Spleen (tissue), 11 donors: ENCODE results near the gene WFDC6. TPM values are rescaled to one million over a fixed set of nuclear protein-coding genes. Genes with fewer than 3 reads are reported as not detected.

Source experiments
- DNase-seq: peaks from one replicate; pipeline ENCODE4 v3.0.0-alpha.2; 2020
- H3K27ac ChIP-seq, 8 donors: fragments of 200-600 bp; sonication (generic) in 7 of 8; 1 replicate in 4 of 8; 2 replicates in 4 of 8; pipeline versions ENCODE4 v1.5.0 to v1.8.0; 2016 to 2021; ENCODE audit warnings: inconsistent platforms in 4 of 8, mild to moderate bottlenecking in 4 of 8, moderate library complexity in 1 of 8
- H3K27me3 ChIP-seq, 7 donors: fragments of 200-600 bp; sonication (generic) in 6 of 7; replicated peaks in 1 of 7; 1 replicate in 4 of 7; 2 replicates in 3 of 7; pipeline versions ENCODE4 v1.5.0 to v1.8.0; 2016 to 2021; ENCODE audit warnings: inconsistent platforms in 3 of 7, mild to moderate bottlenecking in 1 of 7
- H3K36me3 ChIP-seq, 6 donors: fragments of 200-600 bp; sonication (generic) in 5 of 6; 1 replicate in 4 of 6; 2 replicates in 2 of 6; pipeline versions ENCODE4 v1.5.0 to v1.8.0; 2016 to 2021; ENCODE audit warnings: inconsistent platforms in 2 of 6
- H3K4me1 ChIP-seq, 6 donors: fragments of 200-600 bp; sonication (generic) in 5 of 6; 1 replicate in 3 of 6; 2 replicates in 3 of 6; pipeline versions ENCODE4 v1.5.0 to v1.8.0; 2016 to 2021; ENCODE audit warnings: inconsistent platforms in 3 of 6
- H3K4me3 ChIP-seq, 8 donors: fragments of 200-600 bp; sonication (generic) in 7 of 8; 1 replicate in 4 of 8; 2 replicates in 4 of 8; pipeline versions ENCODE4 v1.5.0 to v1.8.0; 2016 to 2021; ENCODE audit warnings: inconsistent platforms in 4 of 8, mild to moderate bottlenecking in 4 of 8, moderate library complexity in 2 of 8
- H3K9me3 ChIP-seq, 8 donors: fragments of 200-600 bp; sonication (generic) in 7 of 8; 1 replicate in 4 of 8; 2 replicates in 4 of 8; pipeline versions ENCODE4 v1.5.0 to v1.8.0; 2016 to 2021; ENCODE audit warnings: inconsistent platforms in 4 of 8
- POLR2A ChIP-seq, 3 donors: fragments of 450-650 bp; IDR thresholded peaks; one replicate each; pipeline ENCODE4 v1.5.1; 2017; ENCODE audit warnings: antibody characterized with exemption in 3 of 3, mild to moderate bottlenecking in 1 of 3
- POLR2AphosphoS5 ChIP-seq, 3 donors: sonication (generic); formaldehyde crosslinking; IDR thresholded peaks; one replicate each; pipeline ENCODE4 v1.5.1; 2017; ENCODE audit warnings: antibody characterized with exemption in 3 of 3
- WGBS, 5 donors: extraction: QIAGEN DNeasy Blood & Tissue Kit in 3 of 5; methylation state at CpG; one replicate each; pipeline versions ENCODE4 v1.1.5 to v1.1.7; 2013 to 2018; 5-methylcytosine and 5-hydroxymethylcytosine counted together
- intact Hi-C: fragments of 100-400 bp; cut with DNase I; formaldehyde crosslinking; loops from one replicate; pipeline ENCODE4 v1.15.0; 2023; ENCODE audit warnings: low total_unique reads
- polyA plus RNA-seq, 3 donors: library from polyadenylated mRNA; stranded (reverse); fragments of 200-250 nt; gene quantifications; one replicate each; pipeline ENCODE4 v1.2.1, GENCODE V29; 2013
- total RNA-seq, 7 donors: library from RNA; depleted of rRNA in 3 of 7; stranded (reverse); fragments of >200 nt in 3 of 7; fragmentation: NEBNext Ultra II Directional in 4 of 7; extraction: Animal tissue kit (Norgen Biotek cat#: 25700) in 4 of 7; gene quantifications; one replicate each; pipeline versions ENCODE4 v1.1.0 to v1.2.1, GENCODE V29; 2016 to 2021
- TF ChIP-seq, protein P1 (sequence below), 11 experiments: fragments of 200-600 bp in 7 of 11; fragments of 450-650 bp in 4 of 11; sonication (generic) in 4 of 11; IDR thresholded peaks in 8 of 11; conservative IDR thresholded peaks in 3 of 11; 1 replicate in 7 of 11; 2 replicates in 4 of 11; pipeline versions ENCODE4 v1.4.0 to v1.8.0; 2016 to 2021; ENCODE audit warnings: antibody characterized with exemption in 11 of 11, inconsistent platforms in 4 of 11, mild to moderate bottlenecking in 1 of 11
- donor health status: healthy with polysubstance abuse.
- donor health status: DM: no; HTN: no; CAD: no; lungs with moderate emphysema.
- donor health status: DM: no; HTN: no; CAD: no.
- donor health status: Bipolar disorder and iron deficiency.
- donor health status: healthy.
- donor health status: DM: no; HTN: no; CAD: no.
- donor health status: DM: yes; HTN: yes; CAD: no.

Gene WFDC6
- total and polyA plus RNA-seq, 10 donors, result not detected

DNA sequence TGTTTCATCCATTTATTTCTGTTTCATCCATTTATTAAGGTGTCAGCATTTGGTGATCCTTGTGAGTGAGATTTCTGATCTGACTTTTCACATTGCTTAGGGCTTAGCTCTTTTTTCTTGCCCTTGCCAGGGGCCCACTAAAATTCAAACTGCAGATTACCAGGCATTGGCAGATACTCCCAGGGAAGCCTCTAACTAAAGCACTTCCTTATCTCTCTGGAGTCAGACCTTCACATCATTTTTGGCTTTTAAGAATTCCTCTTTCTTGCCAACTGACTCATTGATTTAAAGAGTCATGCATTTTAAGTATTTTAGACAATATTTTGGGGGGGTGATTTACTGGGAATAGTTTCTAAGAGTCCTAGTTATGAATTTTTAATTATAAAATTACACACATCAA, 42.4 kb upstream of the WFDC6 start:
- Histone ChIP-seq H3K9me3 (no peaks in the 10 kb centered on the region), H3K36me3 (no peaks in the 10 kb centered on the region), H3K4me1 (no peaks in the 10 kb centered on the region), H3K27ac (no peak overlapping the region), H3K4me3 (no peak overlapping the region), H3K27me3 (peaks cover 0 to 17% (median 0%) of the 10 kb centered on the region in 7 donors)
- intact Hi-C loops, result no loop called here
- TF ChIP-seq, protein P1, sequence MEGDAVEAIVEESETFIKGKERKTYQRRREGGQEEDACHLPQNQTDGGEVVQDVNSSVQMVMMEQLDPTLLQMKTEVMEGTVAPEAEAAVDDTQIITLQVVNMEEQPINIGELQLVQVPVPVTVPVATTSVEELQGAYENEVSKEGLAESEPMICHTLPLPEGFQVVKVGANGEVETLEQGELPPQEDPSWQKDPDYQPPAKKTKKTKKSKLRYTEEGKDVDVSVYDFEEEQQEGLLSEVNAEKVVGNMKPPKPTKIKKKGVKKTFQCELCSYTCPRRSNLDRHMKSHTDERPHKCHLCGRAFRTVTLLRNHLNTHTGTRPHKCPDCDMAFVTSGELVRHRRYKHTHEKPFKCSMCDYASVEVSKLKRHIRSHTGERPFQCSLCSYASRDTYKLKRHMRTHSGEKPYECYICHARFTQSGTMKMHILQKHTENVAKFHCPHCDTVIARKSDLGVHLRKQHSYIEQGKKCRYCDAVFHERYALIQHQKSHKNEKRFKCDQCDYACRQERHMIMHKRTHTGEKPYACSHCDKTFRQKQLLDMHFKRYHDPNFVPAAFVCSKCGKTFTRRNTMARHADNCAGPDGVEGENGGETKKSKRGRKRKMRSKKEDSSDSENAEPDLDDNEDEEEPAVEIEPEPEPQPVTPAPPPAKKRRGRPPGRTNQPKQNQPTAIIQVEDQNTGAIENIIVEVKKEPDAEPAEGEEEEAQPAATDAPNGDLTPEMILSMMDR (IDR thresholded peaks at IDR 0.05 in 8 of 11, conservative IDR thresholded peaks at IDR 0.05 in 3 of 11), result no peak
- no peak for TF ChIP-seq POLR2A (IDR thresholded peaks at IDR 0.05)
- no peak for TF ChIP-seq POLR2AphosphoS5 (IDR thresholded peaks at IDR 0.05)
- no peak for DNase-seq

DNA sequence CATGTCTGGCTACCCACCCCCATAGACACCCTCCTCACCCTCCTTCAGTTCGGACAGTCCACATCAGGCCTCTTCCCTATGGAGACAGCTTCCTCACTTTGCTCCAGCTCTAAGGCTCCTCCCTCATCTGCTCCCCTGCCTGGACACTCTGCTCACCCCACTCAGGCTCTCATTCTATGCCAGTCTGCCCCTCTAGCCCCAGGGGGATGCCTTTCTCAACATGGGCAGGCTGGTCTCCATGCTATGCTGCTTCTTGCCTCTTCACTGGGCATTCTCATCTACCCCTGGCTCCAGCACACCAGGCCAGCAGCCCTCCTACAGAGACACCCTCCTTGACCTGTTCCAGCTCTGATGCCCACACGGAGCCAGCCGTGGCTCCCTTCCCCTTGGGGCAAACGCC, 39.9 kb upstream of the WFDC6 start, which contains the start of gene WFDC8:
Gene WFDC8 (minus strand): TSS at position 101 of the 400 bp plus-strand sequence. CDS start 37 bp downstream, at position 64.
- 63 to 81% (median 72%) methylated on average over 4 of the region's 4 CpGs for WGBS, 5 donors
- TF ChIP-seq POLR2A (IDR thresholded peaks at IDR 0.05), result no peak
- no peak for TF ChIP-seq POLR2AphosphoS5 (IDR thresholded peaks at IDR 0.05)
- TF ChIP-seq, protein P1 (IDR thresholded peaks at IDR 0.05 in 8 of 11, conservative IDR thresholded peaks at IDR 0.05 in 3 of 11), result no peak
- no peaks in the 10 kb centered on the region for H3K9me3 ChIP-seq
- H3K27ac ChIP-seq, result no peak within 1 kb of the TSS
- intact Hi-C loops, result no loop called here
- no peak within 1 kb of the TSS for H3K4me3 ChIP-seq
- DNase-seq, result no peak
- peaks cover 0 to 22% (median 0%) of the 10 kb centered on the region in 7 donors for H3K27me3 ChIP-seq
- no peaks in the 10 kb centered on the region for H3K4me1 ChIP-seq
- H3K36me3 ChIP-seq, result no peaks in the 10 kb centered on the region

DNA sequence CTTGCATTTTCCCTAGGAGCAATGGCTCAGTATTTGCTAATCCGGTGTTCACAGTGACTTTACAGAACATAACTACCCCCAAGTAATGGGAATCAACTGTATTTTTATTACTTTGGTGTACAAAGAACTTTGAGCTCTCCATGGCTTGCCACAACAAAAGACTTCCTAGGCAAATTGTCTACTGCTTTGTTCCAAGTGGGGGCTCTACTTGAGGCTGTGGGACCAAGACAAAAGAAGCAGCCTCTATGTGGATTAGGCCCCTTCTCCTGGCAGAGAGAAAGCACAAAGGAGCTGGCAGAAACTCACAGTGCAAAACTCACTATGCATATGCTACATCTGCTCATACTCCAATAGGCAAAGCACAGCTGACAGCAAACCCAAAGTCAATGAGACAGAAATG, 38.9 kb upstream of the WFDC6 start:
- Histone ChIP-seq H3K36me3 (no peaks in the 10 kb centered on the region), H3K9me3 (no peaks in the 10 kb centered on the region), H3K27ac (no peak overlapping the region), H3K4me1 (no peaks in the 10 kb centered on the region), H3K4me3 (no peak overlapping the region), H3K27me3 (peaks cover 0 to 22% (median 0%) of the 10 kb centered on the region in 7 donors)
- whole genome bisulfite sequencing, 5 donors, result 76 to 97% (median 89%) methylated on average over 1 of the region's 1 CpG
- no peak for DNase-seq
- TF ChIP-seq, protein P1 (IDR thresholded peaks at IDR 0.05 in 8 of 11, conservative IDR thresholded peaks at IDR 0.05 in 3 of 11), result no peak
- TF ChIP-seq POLR2AphosphoS5 (IDR thresholded peaks at IDR 0.05), result no peak
- TF ChIP-seq POLR2A (IDR thresholded peaks at IDR 0.05), result no peak
- intact Hi-C loops, result no loop called here

DNA sequence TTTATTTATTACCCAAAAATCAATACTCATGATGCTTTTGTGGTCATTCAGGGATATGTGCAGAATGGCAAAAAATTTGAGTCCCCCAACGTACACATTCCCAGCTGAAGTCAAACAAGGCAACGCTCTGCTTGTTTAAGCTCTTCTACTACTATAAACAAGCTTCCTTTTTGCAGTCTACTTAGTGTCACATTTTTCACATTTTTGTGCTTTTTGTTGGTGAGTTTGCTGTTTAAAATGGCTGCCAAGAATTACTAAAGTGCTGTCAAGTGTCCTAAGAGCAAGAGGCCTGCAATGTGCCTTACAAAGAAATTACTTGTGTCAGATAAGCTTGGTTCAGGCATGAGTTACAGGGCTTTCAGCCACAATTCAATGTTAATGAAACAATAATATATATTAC, 37.7 kb upstream of the WFDC6 start:
- intact Hi-C loops, result no loop called here
- H3K36me3 ChIP-seq, result no peaks in the 10 kb centered on the region
- H3K27me3 ChIP-seq, result peaks cover 0 to 20% (median 0%) of the 10 kb centered on the region in 7 donors
- H3K27ac ChIP-seq, result no peak overlapping the region
- no peak overlapping the region for H3K4me3 ChIP-seq
- no peaks in the 10 kb centered on the region for H3K4me1 ChIP-seq
- H3K9me3 ChIP-seq, result no peaks in the 10 kb centered on the region
- WGBS, 5 donors, result 50 to 77% (median 56%) methylated on average over 2 of the region's 2 CpGs
- DNase-seq, result no peak
- TF ChIP-seq POLR2A (IDR thresholded peaks at IDR 0.05) (no peak), POLR2AphosphoS5 (IDR thresholded peaks at IDR 0.05) (no peak)
- TF ChIP-seq, protein P1 (IDR thresholded peaks at IDR 0.05 in 8 of 11, conservative IDR thresholded peaks at IDR 0.05 in 3 of 11), result no peak
